Stimulated activated CD8-positive, alpha-beta memory T cell treated with anti-CD3 and anti-CD28 coated beads, Interleukin-12 subunit alpha, Interleukin-12 subunit beta, amount 100 ng/mL, for 1 hour (primary cell): Measurements from ENCODE around the gene C2orf76.
"Not testable (repeated sequence)": the region's sequence is repeated elsewhere in the genome, so short reads cannot be mapped to it uniquely, and the experiment has no call there.

Source experiments
- DNase-seq: peaks from one replicate; pipeline ENCODE4 v3.0.0-alpha.2; 2020; ENCODE audit warnings: low read depth

Gene C2orf76

DNA sequence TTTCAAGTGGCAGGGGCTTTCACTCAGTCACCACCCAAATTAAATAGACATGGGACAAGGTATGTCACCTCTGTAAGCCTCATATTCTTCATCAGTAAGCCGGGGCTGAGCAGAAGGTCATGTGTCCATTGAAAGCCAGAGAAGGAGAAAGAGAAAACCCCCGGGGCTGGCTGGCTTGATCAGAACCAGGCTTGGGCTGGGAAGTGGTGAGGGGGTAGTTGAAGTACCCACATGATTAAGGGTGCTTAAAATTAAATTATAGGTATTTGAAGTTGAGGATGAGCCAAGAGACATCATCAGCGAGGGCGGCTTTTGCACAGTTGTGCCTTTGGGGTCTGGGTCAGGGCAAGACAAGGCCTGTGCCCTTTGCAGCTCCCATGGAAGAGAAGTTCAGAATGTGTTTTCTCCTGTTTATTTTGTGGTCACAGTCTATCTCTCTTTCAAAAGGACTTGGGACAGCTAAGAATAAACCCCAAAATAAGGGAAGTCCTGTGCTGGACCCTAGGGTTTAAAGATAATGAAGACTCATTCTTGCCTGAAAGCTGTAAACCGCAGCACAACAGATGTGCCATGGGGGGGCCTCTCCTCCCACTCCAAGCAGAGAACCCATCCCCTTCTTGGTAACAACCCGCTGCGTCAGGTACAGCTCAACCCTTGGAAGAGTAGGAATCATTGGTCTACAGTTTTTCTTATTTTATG, 10.8 kb upstream of the C2orf76 start:
- no peak for DNase-seq

DNA sequence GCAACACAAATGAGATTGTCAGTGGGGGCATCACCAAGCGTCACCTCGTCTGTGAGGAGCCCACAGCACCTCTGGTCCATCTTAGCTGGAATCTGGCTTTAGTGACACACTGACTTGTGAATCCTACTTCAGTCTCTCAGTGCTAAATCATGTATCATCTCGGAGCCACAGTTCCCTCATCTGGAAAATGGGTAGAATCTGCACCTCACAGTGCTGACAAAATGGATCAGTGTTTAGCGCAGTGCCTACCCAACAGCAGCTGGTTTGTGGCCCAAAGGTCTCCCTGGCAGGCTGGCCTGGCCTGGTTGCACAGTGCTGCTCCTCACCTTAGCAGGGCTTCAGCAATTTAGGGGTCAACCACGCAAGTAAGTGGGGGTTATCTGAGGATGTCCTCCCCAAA, 10.2 kb upstream of the C2orf76 start:
- DNase-seq: no peak

DNA sequence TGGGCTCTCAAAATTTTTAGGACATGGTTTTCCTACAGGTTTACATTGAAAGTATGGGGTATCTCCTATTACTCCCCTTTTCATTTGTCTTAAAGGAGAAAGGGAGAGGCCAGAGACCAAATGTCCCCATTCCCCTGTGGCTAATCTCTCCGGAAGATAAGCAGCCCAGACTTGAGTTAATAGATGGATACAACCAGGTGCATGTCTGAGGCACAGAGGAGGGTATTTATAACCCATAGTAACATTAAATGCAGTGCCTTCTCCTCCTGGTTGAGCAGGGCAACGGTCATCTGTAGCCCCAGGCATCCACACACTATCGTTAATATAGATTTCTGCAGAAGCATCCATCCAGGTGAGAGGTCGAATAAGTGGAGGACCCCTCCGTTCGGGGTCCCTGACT, 9.8 kb upstream of the C2orf76 start:
- DNase-seq: not testable (repeated sequence)

DNA sequence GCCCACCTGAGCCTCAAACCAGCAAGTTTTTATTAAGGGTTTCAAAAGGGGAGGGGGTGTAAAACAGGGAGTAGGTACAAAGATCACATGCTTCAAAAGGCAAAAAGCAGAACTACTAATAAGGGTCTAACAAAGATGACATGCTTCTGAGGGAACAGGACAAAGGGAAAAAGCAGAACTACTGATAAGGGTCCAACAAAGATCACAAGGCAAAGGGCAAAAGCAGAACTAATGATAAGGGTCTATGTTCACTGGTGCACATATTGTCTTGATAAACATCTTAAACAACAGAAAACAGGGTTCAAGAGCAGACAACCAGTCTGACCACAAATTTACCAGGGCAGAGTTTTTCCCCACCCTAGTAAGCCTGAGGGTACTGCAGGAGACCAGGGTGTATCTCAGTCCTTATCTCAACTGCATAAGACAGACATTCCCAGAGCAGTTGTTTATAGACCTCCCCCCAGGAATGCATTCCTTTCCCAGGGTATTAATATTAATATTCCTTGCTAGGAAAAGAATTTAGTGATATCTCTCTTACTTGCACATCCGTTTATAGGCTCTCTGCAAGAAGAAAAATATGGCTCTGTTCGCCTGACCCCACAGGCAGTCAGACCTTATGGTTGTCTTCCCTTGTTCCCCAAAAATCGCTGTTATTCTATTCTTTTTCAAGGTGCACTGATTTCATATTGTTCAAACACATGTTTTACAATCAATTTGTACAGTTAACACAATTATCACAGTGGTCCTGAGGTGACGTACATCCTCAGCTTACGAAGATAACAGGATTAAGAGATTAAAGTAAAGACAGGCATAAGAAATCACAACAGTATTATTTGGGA, 7.5 kb upstream of the C2orf76 start:
- DNase-seq: not testable (repeated sequence)

DNA sequence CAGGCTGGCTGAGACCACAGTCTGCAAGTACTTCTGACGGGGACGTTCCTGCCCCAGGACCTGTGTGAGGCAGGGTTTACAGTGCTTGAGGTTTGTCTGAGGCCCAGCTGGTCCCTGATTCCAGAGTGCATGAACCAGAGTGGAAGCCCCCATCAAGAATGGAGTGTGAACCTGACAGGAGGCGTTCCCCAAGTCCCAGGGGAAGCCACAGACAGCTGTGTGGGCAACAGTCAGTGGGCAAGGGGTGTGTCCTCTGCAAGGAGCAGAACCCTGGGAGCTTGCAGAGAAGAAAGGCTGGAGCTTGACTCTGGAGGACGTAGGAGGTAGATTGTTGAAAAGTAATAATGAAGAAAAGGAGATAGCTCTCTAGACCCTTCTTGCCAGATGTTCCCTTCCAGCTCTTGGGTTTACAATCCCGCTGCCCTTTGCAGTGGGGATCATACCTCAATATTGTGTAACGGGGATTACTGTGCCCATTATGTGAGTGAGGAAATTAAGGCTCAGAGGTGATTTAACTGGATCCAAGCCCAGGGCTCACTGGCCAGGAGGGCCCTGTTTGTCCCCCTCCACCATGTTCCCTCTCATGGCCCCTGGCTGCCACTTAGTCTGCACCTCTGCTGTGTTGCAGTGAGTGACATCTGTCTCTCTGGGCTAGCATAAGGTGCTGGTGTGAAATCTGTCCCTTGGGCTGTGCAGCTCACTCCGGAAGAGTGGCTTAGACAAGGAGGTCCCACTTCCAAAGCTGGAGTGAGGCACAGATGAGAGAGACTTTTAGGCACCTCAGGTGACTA, 6.3 kb upstream of the C2orf76 start:
- DNase-seq: no peak

DNA sequence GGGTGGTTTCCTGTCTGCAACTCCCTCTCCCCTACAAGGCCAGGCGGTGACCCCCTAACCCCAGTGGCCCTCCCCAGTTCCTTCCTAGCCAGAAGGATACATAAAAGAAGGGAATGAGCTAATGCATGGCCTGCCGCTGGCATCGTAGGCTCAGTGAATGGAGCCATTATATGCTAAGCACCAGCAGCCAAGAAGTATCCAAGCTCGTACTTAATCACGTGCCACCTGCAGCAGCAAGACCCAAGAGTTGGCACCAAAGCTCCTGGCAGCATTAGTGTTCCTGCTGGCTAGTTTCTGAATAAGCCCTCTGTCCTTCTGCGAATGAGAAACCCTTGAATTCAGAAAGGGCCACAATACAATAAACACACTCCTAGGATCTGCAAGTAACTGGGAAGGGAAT, 4.5 kb upstream of the C2orf76 start:
- DNase-seq: no peak

DNA sequence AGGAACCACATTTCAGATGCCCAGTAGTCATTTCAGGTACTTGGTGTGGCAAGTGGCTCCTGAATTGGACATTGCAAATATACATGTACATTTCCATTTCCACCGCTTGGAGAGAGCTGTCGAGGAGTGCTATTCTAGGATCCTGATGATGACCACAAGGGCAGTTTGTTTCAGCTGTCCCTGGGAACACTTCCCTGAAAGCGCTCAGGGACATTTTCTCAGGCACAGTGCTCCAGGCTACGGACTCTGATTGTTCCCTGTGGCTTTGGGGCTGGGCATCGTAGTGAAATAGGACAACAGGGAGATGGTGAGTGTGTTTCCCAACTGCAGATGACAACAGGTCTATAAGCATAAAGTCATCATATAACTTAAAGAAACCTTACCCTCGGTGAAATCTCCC, 3.2 kb upstream of the C2orf76 start:
- DNase-seq: no peak

DNA sequence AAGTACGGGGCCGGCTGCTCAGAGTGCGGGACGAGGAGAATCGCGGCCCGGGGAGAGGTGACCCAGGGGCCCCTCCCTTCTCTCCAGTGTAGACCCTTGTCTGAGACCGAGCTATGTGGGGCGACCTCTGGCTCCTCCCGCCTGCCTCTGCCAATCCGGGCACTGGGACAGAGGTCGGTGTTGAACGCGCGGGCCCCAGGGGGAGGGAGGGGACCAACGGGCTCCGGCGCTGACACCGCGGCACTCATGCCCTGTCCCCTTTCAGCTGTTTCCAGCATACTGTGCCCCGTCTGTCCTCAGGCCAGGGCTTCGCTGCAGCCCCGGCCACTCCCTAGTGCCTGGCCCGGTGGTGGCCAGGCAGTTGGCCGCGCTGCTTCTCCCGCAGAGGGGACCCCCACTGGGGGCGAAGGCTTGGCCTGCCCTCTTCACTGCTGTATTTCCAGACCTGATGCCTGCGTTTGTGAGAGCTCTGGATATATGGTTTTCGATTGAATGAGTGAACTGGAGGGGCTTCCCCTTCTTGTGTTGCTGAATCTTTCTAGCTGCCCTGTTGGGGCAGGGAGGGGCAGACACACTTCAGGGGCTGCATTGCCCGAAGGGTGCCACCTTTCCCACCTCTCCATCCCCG, 952 bp upstream of the C2orf76 start:
- peak; percentile 7 for DNase-seq

DNA sequence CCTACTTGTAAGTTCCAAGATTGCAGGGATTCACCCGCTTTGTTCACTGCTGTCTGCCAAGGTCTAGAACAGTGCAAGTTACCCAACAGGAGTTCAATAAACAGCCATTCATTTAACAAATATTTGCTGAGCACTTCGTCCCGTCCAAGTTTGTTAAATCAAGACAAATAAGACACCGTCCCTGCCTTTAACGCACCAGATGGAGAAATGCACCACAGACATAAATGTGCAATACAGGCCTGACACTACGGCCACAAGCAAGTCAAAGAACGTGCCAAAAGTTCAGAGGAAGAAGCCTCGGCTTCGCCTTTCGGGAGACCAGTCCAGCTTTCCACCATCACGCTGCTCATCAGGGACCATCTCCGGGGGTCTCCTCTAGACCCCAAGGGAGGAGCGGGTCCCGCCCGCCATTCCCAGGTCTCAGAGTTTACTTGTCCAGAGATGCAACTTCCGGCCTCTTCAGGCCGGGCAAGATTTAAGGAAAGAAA, 429 bp downstream of the C2orf76 start:
- no peak for DNase-seq

DNA sequence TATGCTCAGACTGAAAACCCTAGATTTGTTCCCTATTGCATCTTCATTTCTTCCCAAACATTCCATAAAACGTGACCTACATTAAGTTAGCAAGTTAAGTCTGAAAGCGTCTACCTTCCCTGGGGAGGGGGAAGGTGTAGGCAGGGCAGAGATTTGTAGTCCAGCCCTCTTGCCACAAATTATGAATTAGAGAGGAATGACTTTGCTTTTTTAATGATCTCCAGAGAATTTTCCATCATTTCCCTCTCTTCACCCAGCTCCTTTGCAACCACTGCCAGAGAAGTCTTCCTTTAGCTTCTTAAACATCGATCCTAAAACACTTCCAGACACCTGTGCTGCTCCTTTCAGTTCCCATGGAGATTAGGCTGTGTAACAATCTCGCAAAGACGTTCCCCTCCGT, 1.2 kb downstream of the C2orf76 start:
- DNase-seq: no peak

DNA sequence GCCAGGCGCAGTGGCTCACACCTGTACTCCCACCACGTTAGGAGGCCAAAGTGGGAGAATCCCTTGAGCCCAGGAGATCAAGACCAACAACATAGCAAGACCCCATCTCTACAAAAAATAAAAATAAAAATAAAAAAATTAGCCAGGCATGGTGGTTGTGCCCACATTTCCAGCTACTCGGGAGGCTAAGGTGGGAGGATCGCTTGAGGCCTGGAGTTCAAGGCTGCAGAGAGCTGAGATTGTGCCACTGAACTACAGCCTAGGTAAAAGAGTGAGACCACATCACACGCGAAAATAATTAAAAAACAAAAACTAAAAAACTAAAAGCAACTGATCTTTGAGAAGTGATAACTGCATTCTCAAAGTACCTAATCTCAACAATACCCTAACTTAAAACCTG, 1.8 kb downstream of the C2orf76 start:
- no peak for DNase-seq

DNA sequence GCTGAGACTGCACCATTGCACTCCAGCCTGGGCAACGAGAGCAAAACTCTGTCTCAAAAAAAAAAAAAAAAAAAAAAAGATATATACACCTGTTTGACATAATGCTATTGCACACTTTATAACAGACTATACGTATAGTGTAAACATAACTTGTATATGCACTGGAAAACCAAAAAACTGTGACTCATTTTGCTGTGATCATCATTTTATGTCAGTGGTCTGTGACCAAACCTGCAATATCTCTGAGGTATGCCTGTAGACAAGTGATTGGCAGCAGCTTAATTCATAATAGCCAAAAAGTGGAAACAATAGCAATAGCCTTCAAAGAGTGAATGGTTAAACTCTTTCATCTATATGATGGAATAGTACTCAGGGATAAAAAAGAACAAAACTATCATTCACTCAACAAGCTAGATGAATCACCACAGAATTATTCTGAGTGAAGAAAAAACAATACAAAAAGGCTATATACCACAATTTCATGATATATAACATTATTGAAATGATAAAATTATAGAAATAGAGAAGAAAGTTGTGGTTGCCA, 6.1 kb downstream of the C2orf76 start:
- no peak for DNase-seq

DNA sequence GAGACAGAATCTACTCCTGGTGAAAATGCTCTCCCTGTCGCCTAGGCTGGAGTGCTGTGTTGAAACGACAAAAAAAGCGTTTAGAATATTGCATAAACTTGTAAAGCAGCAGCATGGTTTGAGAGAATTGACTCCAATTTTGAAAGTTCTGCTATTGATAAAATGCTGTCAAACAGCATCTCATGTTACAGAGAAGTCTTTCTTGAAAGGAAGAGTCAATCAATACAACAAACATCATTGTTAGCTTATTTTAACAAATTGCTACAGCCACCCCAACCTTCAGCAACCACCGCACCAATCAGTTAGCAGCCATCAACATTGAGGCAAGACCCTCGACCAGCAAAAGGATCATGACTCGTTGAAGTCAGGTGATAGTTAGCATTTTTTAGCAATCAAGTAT, 6.9 kb downstream of the C2orf76 start:
- no peak for DNase-seq

DNA sequence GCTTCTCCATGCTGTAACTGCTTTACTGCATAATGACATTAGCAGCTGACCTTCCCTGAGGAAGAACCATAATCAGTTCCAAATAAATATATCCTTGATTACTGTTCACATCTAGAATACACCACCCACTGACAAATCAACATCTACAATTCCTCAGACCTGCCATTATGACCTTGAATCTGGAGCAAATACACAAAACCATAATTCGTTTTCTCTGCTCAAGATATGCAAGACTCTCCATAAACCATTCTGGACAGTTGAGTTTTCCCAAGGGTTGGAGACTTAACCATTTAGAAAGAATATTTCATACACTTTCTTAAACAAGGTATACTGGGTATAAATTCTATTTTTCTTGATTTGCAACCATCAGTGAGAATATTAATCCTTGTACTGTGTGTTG, 11.8 kb downstream of the C2orf76 start:
- DNase-seq: no peak

DNA sequence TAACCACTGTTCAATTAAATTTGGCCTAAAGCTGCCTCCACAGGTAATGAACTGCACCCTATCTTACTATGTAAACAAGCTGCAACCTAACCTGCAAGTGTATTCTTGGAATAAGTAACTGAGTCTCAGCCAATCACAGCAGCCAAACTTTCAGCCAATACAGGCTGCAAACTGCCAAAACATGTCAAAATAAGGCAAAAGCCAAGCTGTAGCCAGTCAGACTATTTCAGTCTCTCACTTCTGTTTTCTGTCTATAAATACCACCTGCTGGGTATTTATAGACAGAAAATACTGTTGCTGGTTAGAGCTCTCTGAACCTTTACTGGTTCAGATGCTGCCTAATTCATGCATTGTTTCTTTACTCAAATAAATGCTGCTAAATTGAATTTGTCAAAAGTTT, 14.3 kb downstream of the C2orf76 start:
- no peak for DNase-seq

DNA sequence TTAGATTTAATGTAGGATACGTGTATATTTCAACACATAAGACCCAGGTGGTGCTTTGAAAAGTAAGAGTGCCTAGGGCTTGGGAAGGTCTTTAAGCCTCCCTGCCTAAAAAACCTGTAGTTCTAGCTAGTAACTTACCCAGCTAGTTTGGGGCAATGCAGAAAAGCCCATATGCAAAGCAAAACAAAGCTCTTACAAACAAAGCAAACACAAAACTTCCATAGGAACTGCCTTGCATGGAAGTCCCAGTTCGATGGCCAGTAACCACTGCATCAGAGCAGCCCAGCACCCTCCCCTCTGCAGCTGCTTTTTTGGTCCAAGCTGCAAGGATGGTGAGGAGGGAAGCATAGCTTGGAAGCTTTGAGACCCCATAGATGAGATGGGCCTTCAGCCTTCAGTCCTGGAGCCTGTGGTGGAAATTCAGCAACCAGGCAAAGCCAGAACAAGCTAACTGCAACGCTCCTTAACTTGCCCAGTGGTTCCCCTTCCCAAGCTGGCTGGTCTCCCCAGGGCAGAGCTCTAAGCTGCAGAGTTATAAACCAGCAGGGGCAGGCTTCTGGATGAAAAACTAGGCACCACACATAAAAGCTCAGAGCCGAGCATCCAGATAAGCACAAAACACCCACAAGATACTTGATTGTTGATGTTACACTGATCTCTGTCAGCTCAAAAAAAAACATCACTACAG, 16.2 kb downstream of the C2orf76 start:
- no peak for DNase-seq

DNA sequence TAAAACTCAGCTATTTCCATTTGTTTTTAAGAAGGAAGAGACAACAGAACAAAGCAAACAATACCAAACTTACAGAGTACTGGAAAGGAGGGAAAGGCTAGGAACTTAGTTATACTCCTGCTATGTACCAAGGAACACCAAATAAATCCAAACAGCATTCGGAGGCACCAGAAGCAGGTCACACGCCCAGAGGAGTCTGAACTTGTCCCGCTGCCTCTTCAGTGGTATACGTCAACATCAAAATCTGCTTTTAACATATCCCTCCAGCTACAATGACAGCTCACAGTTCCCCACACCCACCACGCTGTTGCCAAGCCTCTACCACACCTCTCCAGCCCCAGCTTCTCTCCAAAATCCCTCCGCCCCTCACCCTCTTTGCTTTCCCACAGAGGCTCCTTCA, 17.3 kb downstream of the C2orf76 start:
- DNase-seq: no peak

DNA sequence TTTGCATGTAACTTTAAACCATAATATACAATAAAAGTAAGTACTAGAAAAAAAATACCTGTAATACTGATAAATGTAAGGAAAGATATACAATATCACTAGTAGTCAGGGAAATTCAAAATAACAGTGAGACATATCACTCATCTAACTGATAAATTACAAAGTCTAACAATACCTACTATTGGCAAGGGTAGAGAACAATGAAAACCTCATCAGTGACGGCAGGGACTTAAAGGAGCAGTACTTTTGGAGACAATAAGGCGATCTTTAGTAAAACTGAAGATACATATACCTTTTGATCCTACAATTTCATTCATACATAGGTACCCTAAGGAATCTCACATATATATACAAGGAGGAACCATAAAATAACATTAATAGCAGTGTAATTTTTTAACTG, 24.9 kb downstream of the C2orf76 start:
- no peak for DNase-seq

DNA sequence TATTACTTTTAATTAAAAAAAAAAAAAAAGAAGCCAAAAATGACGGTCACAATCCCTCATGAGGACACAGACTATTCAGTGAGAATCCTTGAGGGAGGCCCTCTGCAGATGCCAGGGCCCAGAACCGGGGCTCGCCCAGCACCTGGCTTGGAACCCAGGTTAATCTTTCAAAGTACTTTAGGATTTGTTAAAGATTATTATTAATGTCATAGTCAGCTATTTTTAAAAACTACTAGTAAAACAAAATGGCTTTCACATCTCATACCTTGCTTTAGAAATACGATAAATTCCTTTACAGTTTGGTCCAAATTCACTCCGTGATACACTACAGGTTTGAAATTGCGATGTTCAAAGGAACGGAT, 27.1 kb downstream of the C2orf76 start:
- no peak for DNase-seq

DNA sequence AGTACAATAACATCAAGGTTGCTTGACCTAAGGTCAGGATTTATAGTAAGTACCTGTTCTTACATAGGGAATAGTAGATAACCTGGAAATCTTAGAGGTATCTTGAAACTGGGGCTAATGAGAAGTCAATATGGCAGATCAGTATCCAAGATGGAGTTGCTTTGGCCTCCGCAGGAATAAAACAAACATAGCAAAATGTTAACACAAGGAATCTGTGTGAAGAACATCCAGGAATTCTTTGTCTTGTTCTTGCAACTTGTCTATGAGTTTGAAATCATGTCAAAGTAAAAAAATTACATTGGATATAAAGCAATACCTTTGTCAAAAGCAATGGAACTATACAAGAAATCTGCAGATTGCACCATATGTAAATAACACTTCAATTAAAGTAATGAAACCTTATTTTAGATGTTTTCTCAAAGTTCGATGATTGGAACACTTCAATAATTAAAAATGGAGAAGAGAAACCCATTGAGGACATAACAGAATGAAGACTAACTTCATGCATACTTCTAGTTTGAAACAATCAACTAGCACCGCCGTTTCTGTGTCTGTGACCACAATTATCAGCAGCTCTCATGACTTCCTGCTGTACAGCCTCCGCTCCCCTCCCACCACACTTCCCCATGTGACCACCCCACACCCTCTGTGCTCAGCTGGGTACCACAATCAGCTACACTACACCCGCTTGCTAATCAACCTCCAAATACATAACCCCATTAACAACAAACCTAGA, 27.6 kb downstream of the C2orf76 start:
- peak; percentile 24 for DNase-seq

DNA sequence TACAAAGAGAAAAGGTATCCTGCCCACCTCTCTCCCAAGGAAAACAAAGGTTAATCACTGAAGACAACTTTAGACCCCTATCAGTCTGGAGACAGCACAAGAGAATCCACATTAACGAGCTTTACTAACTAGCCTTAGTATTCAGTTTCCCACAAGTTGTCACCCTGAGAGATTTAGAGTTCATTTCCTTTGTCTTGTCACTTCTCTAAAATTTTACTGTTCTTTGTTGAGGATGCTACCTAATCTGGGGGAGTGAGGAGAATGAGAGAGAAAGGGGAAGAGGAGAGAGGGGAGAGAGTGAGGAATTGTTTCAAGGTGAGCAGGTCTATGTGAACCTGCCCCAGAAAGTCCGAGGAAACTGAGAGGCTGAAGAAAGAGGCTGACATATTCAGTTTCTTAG, 28.4 kb downstream of the C2orf76 start:
- no peak for DNase-seq
